AG04449 (cell line): ENCODE measurements around the gene ACAA1.
A peak's percentile ranks its signal among the peaks of the same experiment; 100 is the strongest.
"Not testable (repeated sequence)": the region's sequence is repeated elsewhere in the genome, so short reads cannot be mapped to it uniquely, and the experiment has no call there.

Experiments
- CTCF ChIA-PET: fragments of 350-600 bp; formaldehyde crosslinking; extraction: SDS; loops from one replicate; lab custom pipeline; 2021; ENCODE audit warnings: antibody characterized with exemption; lab: Yijun Ruan, JAX
- POLR2A ChIA-PET: fragments of 400-600, 350-600 bp; formaldehyde crosslinking; extraction: SDS; loops from one replicate; lab custom pipeline; 2020; ENCODE audit warnings: antibody characterized with exemption, inconsistent platforms; lab: Yijun Ruan, JAX
- DNase-seq: peaks from one replicate; pipeline ENCODE4 v3.0.0-alpha.2; 2010; ENCODE audit warnings: low read depth, low spot score
- H3K4me3 ChIP-seq: 2 replicates; pipeline ENCODE4 v1.5.1; 2011; ENCODE audit warnings: low read depth, mild to moderate bottlenecking, control low read depth, low read length
- CTCF ChIP-seq: IDR thresholded peaks from one replicate; pipeline ENCODE4 v1.5.1; 2011; ENCODE audit warnings: mild to moderate bottlenecking, moderate library complexity, low read length, control low read depth, inconsistent platforms; ENCODE audit not compliant: insufficient read depth; ENCODE audit errors: missing control alignments

ACAA1 gene

GRCh38 chr3:38138349-38139190, 1.6 kb upstream of the ACAA1 start, which contains the start of gene MYD88:
Gene MYD88, plus strand, starts transcription at chr3:38138661. Its CDS starts 40 bp downstream, at chr3:38138701.
- H3K4me3 ChIP-seq: peak within 1 kb of the TSS; percentile 80
- ChIA-PET CTCF (interaction anchor here (1.2 to 2.9 kb wide), 4 partner anchors 25 to 208 kb away, joined by 3 to 15 read pairs (median 8); partner anchors contain the start of gene XYLB), POLR2A (interaction anchor here (0.7 kb wide), 1 partner anchor 27 kb away, joined by 5 read pairs; the partner anchor contains the start of gene OXSR1)
- DNase-seq: no peak
- TF ChIP-seq CTCF: peak; percentile 4

- ChIA-PET POLR2A (interaction anchor here (0.6 to 1.8 kb wide), 9 partner anchors 10 to 452 kb away, joined by 3 to 24 read pairs (median 4); partner anchors contain the start of gene OXSR1), CTCF (interaction anchor here (1.0 to 2.9 kb wide), 8 partner anchors 19 to 343 kb away, joined by 3 to 15 read pairs (median 7); partner anchors contain the start of gene XYLB)
- peak overlapping the region; percentile 80 for H3K4me3 ChIP-seq
- DNase-seq: peak; percentile 24
- peak; percentile 27 for TF ChIP-seq CTCF
Measured at GRCh38 chr3:38137615-38138348, 855 bp upstream of the ACAA1 start.

- no peak for DNase-seq
- no peak for TF ChIP-seq CTCF
- POLR2A ChIA-PET: interaction anchor here (0.8 to 1.8 kb wide), 7 partner anchors 8 to 111 kb away, joined by 3 to 24 read pairs (median 4); partner anchors contain the start of gene OXSR1
- CTCF ChIA-PET: interaction anchor here (0.7 to 2.9 kb wide), 8 partner anchors 17 to 344 kb away, joined by 3 to 15 read pairs (median 6); partner anchors contain the start of gene XYLB
- H3K4me3 ChIP-seq: peak overlapping the region; percentile 90
Measured at GRCh38 chr3:38136393-38136776, 542 bp downstream of the ACAA1 start.

GRCh38 chr3:38135621-38136277, 1.2 kb downstream of the ACAA1 start:
- not testable (repeated sequence) for DNase-seq
- ChIA-PET CTCF (interaction anchor here (1.4 to 2.9 kb wide), 4 partner anchors 27 to 345 kb away, joined by 4 to 15 read pairs (median 6); partner anchors contain the start of gene XYLB), POLR2A (interaction anchor here (1.7 kb wide), 1 partner anchor 30 kb away, joined by 24 read pairs; the partner anchor contains the start of gene OXSR1)

GRCh38 chr3:38134517-38135143, 2.3 kb downstream of the ACAA1 start:
- CTCF ChIA-PET: interaction anchor here (1.3 kb wide), 1 partner anchor 210 kb away, joined by 3 read pairs; no protein-coding TSS in a partner anchor

More at GRCh38 chr3:38135621-38136277, 1.2 kb downstream of the ACAA1 start:
- peak overlapping the region; percentile 90 for H3K4me3 ChIP-seq

GRCh38 chr3:38133557-38134405, 3.1 kb downstream of the ACAA1 start:
- no peak for TF ChIP-seq CTCF
- CTCF ChIA-PET: interaction anchor here (1.1 to 2.2 kb wide), 5 partner anchors 12 to 213 kb away, joined by 3 to 8 read pairs (median 4); partner anchors contain the start of gene XYLB
- POLR2A ChIA-PET: interaction anchor here (1.1 kb wide), 1 partner anchor 363 kb away, joined by 4 read pairs; no protein-coding TSS in a partner anchor
- DNase-seq: no peak
- H3K4me3 ChIP-seq: no peak overlapping the region

More at GRCh38 chr3:38134517-38135143, 2.3 kb downstream of the ACAA1 start:
- POLR2A ChIA-PET, DNase-seq, H3K4me3 ChIP-seq: not testable (repeated sequence)
